GM18498 (cell line): ENCODE data around the gene KSR1.

Experiments used
- ATAC-seq: cut with Tn5 transposase; IDR thresholded peaks from one replicate; pipeline ENCODE4 v1.9.1; 2021; ENCODE audit warnings: mild to moderate bottlenecking, moderate library complexity; ENCODE audit not compliant: unreplicated experiment

KSR1 gene

GRCh38 chr17:27581016-27581415 lies 124.8 kb downstream of the KSR1 start:
- ATAC-seq: no peak

DNA sequence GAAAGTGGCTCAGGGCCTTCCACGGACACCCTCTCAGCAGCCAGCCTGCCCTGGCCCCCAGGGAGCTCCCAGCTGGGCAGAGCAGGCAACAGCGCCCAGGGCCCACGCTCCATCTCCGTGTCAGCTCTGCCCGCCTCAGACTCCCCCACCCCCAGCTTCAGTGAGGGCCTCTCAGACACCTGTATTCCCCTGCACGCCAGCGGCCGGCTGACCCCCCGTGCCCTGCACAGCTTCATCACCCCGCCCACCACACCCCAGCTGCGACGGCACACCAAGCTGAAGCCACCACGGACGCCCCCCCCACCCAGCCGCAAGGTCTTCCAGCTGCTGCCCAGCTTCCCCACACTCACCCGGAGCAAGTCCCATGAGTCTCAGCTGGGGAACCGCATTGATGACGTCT lies 126.4 kb downstream of the KSR1 start:
- ATAC-seq: no peak

GRCh38 chr17:27585153-27585681 lies 129.0 kb downstream of the KSR1 start:
- ATAC-seq: no peak

GRCh38 chr17:27585792-27586191 lies 129.5 kb downstream of the KSR1 start:
- no peak for ATAC-seq

DNA sequence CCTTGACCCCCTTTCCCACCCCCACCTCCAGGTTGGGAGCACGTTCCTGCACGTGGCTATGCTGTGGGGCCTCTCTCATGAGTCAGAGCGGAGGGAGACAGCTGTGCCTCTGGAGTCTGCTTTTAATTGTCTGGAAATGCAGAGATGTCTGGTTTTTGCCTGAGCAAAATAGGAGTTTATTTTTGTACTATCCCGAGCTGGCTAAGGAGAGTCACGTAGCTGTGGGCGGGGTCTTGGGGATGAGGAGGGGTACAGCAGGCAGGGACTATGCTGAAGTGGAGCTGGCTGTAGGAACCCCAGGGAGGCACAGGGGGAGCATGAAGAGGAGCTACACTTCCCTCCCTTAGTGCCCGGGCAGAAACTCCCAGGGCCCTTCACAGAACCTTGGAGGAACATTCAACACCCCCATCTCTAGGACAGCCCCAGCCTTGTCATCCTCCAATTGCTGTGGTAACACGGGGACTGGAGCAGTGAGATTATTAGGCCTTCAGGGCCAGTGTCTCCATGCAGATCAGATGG lies 130.0 kb downstream of the KSR1 start:
- ATAC-seq: no peak

GRCh38 chr17:27588354-27588753 lies 132.1 kb downstream of the KSR1 start:
- ATAC-seq: no peak

- ATAC-seq: no peak
These were observed 134.6 kb downstream of the KSR1 start for GRCh38 chr17:27590864-27591263.

- no peak for ATAC-seq
These were observed 135.7 kb downstream of the KSR1 start for GRCh38 chr17:27591986-27592385.

- no peak for ATAC-seq
These were observed 137.1 kb downstream of the KSR1 start for GRCh38 chr17:27593232-27593856.

GRCh38 chr17:27593857-27594255 lies 137.6 kb downstream of the KSR1 start:
- no peak for ATAC-seq

DNA sequence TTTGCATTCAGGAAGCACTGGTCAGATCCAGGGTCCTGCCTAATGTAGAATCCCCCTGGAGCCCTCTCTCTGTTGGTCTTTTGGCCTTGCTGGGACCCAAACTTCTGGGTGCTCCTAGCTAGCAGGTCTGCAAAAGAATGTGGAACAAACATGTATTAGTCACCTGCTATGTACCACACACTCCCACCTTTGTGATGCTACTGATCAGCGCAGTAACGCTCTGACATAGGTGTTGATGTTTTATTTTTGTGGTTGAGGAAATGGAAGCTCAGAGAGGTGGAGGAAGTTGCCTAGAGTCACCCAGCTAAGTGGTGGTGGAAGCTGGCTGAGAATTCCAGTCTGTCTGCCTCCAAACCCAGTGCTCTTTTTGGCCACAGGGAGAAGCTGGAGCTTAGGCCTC lies 139.0 kb downstream of the KSR1 start:
- ATAC-seq: no peak

GRCh38 chr17:27596096-27596495 lies 139.8 kb downstream of the KSR1 start:
- ATAC-seq: no peak

DNA sequence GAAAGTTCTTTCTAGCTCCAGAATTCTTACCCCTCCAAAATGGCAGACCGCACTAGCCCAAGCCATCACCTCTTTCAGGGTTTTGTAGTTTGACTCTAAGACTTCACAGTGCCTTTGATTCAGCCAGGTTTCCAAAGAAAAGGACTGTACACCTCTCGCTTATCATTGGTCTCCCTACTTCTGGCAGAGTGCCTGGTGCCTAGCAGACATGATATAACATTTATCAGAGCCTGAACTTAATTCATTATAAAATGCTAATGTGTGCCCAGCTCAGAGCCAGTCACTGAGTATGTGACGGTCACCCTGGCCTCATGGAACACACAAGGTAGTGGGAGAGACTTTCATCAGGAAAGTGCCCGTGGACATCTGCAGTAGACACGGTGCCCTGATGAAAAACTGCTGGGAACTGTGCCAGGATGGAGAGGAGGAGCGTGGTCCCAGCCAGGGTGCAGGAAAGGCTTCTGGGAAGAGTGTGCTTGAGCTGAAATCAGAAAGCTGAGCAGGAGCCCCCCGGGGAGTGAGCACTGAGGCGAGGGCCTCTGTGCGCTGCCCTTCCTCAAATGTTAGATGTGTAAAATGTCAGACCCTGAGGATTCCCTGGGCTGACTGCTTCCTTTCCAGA lies 140.4 kb downstream of the KSR1 start:
- no peak for ATAC-seq

GRCh38 chr17:27597188-27597580 lies 140.9 kb downstream of the KSR1 start:
- no peak for ATAC-seq

- ATAC-seq: no peak
These were observed 141.6 kb downstream of the KSR1 start for GRCh38 chr17:27597783-27598320.

- no peak for ATAC-seq
These were observed 142.2 kb downstream of the KSR1 start for GRCh38 chr17:27598337-27599050.

DNA sequence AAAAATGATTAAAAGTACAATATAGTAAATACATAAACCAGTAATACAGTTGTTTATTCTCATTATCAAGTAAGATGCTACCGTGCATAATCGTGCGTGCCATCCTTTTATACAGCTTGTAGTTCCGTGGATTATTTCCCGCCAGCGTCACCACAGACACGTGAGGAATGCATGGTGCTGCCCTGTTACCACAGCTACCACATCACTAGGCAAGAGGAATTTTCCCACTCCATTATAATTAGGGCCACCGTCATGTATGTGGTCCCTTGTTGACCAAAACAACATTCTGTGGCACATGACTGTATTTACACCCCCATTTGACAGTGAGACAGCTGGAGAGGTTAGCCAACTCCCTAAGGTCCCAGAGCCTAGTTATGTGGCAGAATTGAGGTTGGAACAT lies 144.2 kb downstream of the KSR1 start:
- no peak for ATAC-seq

DNA sequence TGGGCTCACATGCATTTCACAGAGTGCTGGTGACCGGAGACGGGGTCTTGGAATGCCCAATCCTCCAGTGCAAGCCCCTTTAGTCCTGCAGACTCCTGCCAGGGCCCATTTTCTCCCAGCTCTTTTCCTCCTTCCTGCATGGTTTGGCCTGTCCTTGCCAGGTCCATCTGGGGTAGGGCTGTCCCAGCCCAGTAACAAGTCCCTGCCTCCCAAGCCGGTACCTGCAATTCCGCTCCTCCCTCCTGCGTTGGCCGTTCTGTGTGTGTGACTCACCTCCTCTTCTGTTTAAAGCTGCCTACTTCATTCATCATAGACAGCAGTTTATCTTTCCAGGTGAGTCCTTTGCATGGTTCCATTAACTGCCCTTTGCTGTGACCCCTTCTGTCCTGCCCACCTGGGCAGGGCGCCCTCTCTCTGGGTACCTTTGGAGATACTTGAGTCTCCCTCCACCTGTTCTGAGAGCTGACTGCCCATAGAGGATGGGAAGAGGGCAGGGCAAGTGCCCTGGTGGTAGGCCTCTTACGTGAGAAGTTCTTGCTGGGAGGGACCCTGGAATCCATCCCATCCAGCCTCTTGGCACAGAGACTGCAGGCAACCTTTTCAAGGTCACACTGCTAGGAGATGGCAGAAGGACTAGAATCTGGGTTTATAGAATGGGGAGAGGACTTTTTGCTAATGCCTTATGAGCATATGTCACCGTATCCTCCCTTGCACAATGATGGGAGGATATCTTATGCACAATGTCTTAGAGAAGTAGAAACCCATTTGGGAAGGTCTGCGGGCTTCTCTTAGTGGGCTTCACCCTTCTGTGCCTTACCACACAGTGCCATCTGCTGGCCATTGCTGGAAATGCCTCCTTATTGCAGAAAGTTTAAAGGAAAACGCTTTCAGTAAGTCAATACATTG lies 145.1 kb downstream of the KSR1 start:
- ATAC-seq: no peak

DNA sequence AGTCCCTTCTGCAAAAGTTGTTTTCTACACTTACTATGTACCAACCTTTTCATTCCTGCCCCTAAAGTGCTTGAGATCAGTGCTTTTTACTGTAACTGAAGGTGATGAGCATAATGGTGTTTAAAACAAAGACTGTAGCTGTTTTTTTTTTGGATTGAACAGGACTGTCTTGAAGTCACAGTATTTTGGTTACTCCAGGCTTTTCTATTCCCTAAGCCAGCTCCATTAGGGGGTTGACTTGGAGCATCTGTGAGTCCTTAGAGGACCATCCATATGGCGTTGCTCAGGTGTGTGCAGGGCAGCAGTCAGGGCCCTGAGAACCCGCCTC lies 145.7 kb downstream of the KSR1 start:
- ATAC-seq: no peak

DNA sequence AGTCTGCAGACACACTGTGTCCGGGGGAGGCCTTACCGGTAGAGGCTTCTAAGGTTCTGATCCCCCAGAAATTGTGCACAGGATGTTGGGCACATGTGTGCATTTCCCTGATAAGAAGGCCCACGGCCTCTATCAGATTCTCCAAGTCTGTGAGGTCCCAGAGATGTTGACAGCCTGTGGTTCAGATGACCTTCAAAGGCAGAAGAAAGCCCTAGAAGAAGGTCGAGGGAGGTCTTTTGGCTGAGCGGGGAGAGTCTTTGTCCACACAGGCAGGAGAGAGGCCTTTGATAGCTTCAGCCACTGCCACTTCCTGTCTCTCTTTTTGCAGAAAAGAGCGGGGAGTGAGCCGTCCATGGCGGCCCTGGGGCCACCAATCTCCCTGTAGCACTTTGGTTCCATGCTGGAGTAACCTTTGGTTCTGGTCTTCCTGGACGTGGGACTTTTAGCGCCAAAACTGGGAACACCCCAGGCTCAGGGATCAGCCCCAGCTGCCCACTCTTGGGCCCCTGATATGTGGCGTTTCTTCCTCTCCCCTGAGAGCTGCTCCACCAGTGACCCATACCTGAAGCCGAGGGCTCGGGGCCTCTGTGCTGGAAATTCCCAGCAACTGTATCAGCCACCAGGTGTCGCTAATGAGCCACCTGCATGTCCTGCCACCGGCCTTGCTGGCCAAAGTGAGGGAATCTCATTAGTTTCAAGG lies 146.6 kb downstream of the KSR1 start:
- peak; percentile 40 for ATAC-seq
